Measurements from ENCODE around the gene RFNG.

GRCh38 chr17:82031303-82031884 lies 20.2 kb downstream of the RFNG start, which contains the start of gene RAC3:
- TF ChIP-seq CTCF (conservative IDR thresholded peaks at IDR 0.05; ENCODE audit: low read depth, low read length) (no peak), EZH2 (IDR thresholded peaks at IDR 0.05; ENCODE audit: borderline replicate concordance, low read depth, low read length, poor library complexity, severe bottlenecking) (no peak)

All from A673 (cell line).